Glutamatergic neuron (in vitro differentiated cells): ENCODE data around the gene RNGTT. TPM values are rescaled to one million over a fixed set of nuclear protein-coding genes. Genes with fewer than 3 reads are reported as not detected.
A peak's percentile ranks its signal among the peaks of the same experiment; 100 is the strongest.

Experiments used
- DNase-seq: peaks from one replicate; pipeline ENCODE4 v3.0.0; 2022
- H3K27ac Mint-ChIP-seq: one replicate; pipeline ENCODE4 v1.8.0; 2020; ENCODE audit warnings: mild to moderate bottlenecking, mixed read lengths, inconsistent platforms; ENCODE audit not compliant: unreplicated experiment
- H3K27me3 Mint-ChIP-seq: one replicate; pipeline ENCODE4 v1.8.0; 2020; ENCODE audit warnings: mild to moderate bottlenecking, moderate library complexity, mixed read lengths, inconsistent platforms; ENCODE audit not compliant: unreplicated experiment
- H3K36me3 Mint-ChIP-seq: one replicate; pipeline ENCODE4 v1.8.0; 2020; ENCODE audit warnings: mild to moderate bottlenecking, mixed read lengths, inconsistent platforms; ENCODE audit not compliant: unreplicated experiment
- H3K4me1 Mint-ChIP-seq: one replicate; pipeline ENCODE4 v1.8.0; 2020; ENCODE audit warnings: mild to moderate bottlenecking, low read depth, mixed read lengths, inconsistent platforms; ENCODE audit not compliant: unreplicated experiment
- H3K4me3 Mint-ChIP-seq: one replicate; pipeline ENCODE4 v1.8.0; 2020; ENCODE audit warnings: mild to moderate bottlenecking, mixed read lengths, inconsistent platforms; ENCODE audit not compliant: unreplicated experiment
- H3K9me3 Mint-ChIP-seq: one replicate; pipeline ENCODE4 v1.8.0; 2020; ENCODE audit warnings: mild to moderate bottlenecking, moderate library complexity, mixed read lengths, inconsistent platforms; ENCODE audit not compliant: unreplicated experiment
- CTCF ChIP-seq: fragments of 200-600 bp; sonication (generic); IDR thresholded peaks from one replicate; pipeline ENCODE4 v1.5.0; 2021; ENCODE audit not compliant: partially characterized antibody, unreplicated experiment
- total RNA-seq: library from RNA; stranded (reverse); fragmentation: NEBNext Ultra II Directional; extraction: Animal tissue kit (Norgen Biotek cat#: 25700); gene quantifications from one replicate; pipeline ENCODE4 v1.2.1, GENCODE V29; 2021; ENCODE audit not compliant: unreplicated experiment

RNGTT gene
- total RNA-seq, 1 donor from 2014 or later: 23.9 TPM

DNA sequence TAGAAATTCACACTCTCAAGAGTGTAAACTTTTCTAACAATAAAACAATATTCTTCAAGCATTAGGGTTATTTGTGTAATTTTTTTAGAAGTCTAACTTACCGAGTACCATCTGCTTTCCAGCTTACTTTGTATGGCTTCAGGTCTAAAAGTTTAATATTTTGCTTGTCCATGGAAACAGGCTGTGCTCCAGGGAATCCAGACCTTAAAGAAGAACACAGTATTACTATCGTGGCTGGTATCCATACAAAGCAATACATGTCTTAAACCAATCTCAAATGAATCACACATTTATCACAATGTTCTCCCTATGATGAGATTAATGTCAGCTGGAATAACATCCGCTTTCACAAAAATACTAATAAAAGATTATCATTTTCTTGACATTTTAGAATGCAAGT, 73.0 kb downstream of the RNGTT start:
- Mint-ChIP-seq H3K4me3 (no peak overlapping the region), H3K27me3 (no peaks in the 10 kb centered on the region), H3K27ac (no peak overlapping the region), H3K4me1 (no peaks in the 10 kb centered on the region), H3K9me3 (no peaks in the 10 kb centered on the region), H3K36me3 (no peaks in the 10 kb centered on the region)
- no peak for TF ChIP-seq CTCF
- DNase-seq: no peak

GRCh38 chr6:88884361-88884760, 79.1 kb downstream of the RNGTT start:
- TF ChIP-seq CTCF: no peak
- H3K27me3 Mint-ChIP-seq: no peaks in the 10 kb centered on the region
- no peak for DNase-seq

DNA sequence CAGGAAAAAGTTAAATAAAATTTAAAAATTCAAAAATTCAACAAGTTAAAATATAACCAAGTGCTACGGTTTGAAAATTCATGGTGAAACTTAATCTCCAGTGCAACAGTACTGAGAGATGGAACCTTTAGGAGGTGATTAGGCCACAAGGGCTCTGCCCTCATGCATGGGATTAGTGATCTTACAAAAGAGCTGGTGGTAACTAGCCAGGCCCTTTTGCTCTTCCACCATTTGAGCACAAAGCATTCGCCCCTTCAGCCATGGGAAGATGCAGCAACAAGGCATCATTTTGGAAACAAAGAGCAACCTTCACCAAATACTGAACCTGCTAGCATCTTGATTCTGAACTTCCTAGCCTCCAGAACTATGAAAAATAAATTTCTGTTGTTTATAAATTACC, 80.9 kb downstream of the RNGTT start:
- DNase-seq: no peak
- Mint-ChIP-seq H3K4me3 (no peak overlapping the region), H3K27ac (peak overlapping the region; percentile 48), H3K27me3 (no peaks in the 10 kb centered on the region), H3K9me3 (no peaks in the 10 kb centered on the region), H3K4me1 (no peaks in the 10 kb centered on the region), H3K36me3 (peaks cover 5% of the 10 kb centered on the region)
- no peak for TF ChIP-seq CTCF

More at GRCh38 chr6:88884361-88884760, 79.1 kb downstream of the RNGTT start:
- no peak overlapping the region for H3K27ac Mint-ChIP-seq
- no peaks in the 10 kb centered on the region for H3K4me1 Mint-ChIP-seq
- no peak overlapping the region for H3K4me3 Mint-ChIP-seq
- peaks cover 5% of the 10 kb centered on the region for H3K36me3 Mint-ChIP-seq
- H3K9me3 Mint-ChIP-seq: no peaks in the 10 kb centered on the region

DNA sequence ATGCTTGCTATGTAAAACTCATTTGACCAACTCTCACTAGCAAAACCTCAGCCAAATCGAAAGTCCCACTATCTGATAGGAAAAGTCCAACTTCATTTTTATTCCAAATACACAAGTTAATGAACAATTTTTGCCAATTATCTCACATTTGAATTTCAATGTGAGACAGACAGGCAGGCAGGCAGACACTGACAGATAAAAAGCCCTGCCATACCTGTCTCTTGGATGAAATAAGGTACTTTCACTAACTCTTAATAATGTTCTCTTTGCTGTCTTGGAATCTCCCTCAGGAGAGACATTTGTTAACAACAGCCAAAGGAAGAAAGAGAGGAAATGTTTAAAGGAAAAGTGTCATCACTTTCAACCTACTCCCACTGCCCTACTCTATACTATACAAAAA, 82.0 kb downstream of the RNGTT start:
- H3K9me3 Mint-ChIP-seq: no peaks in the 10 kb centered on the region
- no peaks in the 10 kb centered on the region for H3K27me3 Mint-ChIP-seq
- H3K27ac Mint-ChIP-seq: no peak overlapping the region
- DNase-seq: no peak
- no peak for TF ChIP-seq CTCF
- H3K4me3 Mint-ChIP-seq: no peak overlapping the region
- no peaks in the 10 kb centered on the region for H3K4me1 Mint-ChIP-seq
- peaks cover 5% of the 10 kb centered on the region for H3K36me3 Mint-ChIP-seq

- Mint-ChIP-seq H3K4me3 (no peak overlapping the region), H3K27me3 (no peaks in the 10 kb centered on the region), H3K4me1 (no peaks in the 10 kb centered on the region), H3K36me3 (peaks cover 2% of the 10 kb centered on the region), H3K9me3 (no peaks in the 10 kb centered on the region), H3K27ac (no peak overlapping the region)
- TF ChIP-seq CTCF: no peak
- no peak for DNase-seq
Observed at GRCh38 chr6:88880021-88880420, 83.4 kb downstream of the RNGTT start.
